IMR-90 (cell line): Measurements from ENCODE around the gene RMI1. TPM values are rescaled to one million over a fixed set of nuclear protein-coding genes. Genes with fewer than 3 reads are reported as not detected.

ENCODE experiments used
- ATAC-seq: fragments of 200-7000 bp; cut with Tn5 transposase; 2 replicates; pipeline ENCODE4 v1.9.1; 2020; ENCODE audit warnings: low read depth, mild to moderate bottlenecking, moderate library complexity
- BruUV-seq: library from RNA; stranded (reverse); fragments of 400-500 nt; replicated peaks from 2 replicates; lab custom pipeline; 2021; lab: Mats Ljungman, UMichigan
- CTCF ChIA-PET: fragments of 300-600 bp; formaldehyde crosslinking; extraction: SDS; loops from one replicate; lab custom pipeline; 2021; ENCODE audit warnings: antibody characterized with exemption; lab: Yijun Ruan, JAX
- POLR2A ChIA-PET: fragments of 300-600 bp; sonication (Branson Sonifier 250); formaldehyde crosslinking; loops from one replicate; lab custom pipeline; 2022; ENCODE audit warnings: antibody characterized with exemption; ENCODE audit not compliant: unreplicated experiment; lab: Charles Lee
- DNase-seq: peaks from one replicate; pipeline ENCODE4 v3.0.0; 2013
- H2AFZ ChIP-seq: replicated peaks from 2 replicates; pipeline ENCODE3; 2013; ENCODE audit warnings: low read length, mild to moderate bottlenecking; ENCODE audit not compliant: poor library complexity
- H2AK5ac ChIP-seq: 2 replicates; pipeline ENCODE4 v1.6.1; 2013; ENCODE audit warnings: low read depth, low read length, inconsistent platforms
- H2AK9ac ChIP-seq: replicated peaks from 2 replicates; pipeline ENCODE3; 2013; ENCODE audit warnings: mild to moderate bottlenecking, low read depth, low read length, moderate library complexity; ENCODE audit not compliant: poor library complexity
- H2BK120ac ChIP-seq: 2 replicates; pipeline ENCODE4 v1.6.1; 2013; ENCODE audit warnings: low read depth, low read length, inconsistent platforms
- H2BK15ac ChIP-seq: 3 replicates; pipeline ENCODE4 v1.6.1; 2013; ENCODE audit warnings: low read depth, low read length, inconsistent platforms
- H2BK20ac ChIP-seq: 2 replicates; pipeline ENCODE4 v1.6.1; 2013; ENCODE audit warnings: low read depth, mild to moderate bottlenecking, inconsistent platforms, low read length, moderate library complexity
- H2BK5ac ChIP-seq: 2 replicates; pipeline ENCODE4 v1.6.1; 2013; ENCODE audit warnings: mild to moderate bottlenecking, low read depth, low read length, inconsistent platforms; ENCODE audit not compliant: poor library complexity, severe bottlenecking
- H3K14ac ChIP-seq: replicated peaks from 2 replicates; pipeline ENCODE4 v1.6.1; 2013; ENCODE audit warnings: low read depth, low read length, inconsistent platforms
- H3K18ac ChIP-seq: 2 replicates; pipeline ENCODE4 v1.6.1; 2013; ENCODE audit warnings: low read depth, low read length, control low read depth
- H3K23ac ChIP-seq: 2 replicates; pipeline ENCODE4 v1.6.1; 2013; ENCODE audit warnings: low read depth, low read length, inconsistent platforms
- H3K27ac ChIP-seq: 2 replicates; pipeline ENCODE4 v1.5.1; 2013; ENCODE audit warnings: mild to moderate bottlenecking, control low read depth, low read length; ENCODE audit not compliant: insufficient read depth
- H3K27me3 ChIP-seq: 2 replicates; pipeline ENCODE4 v1.6.1; 2013; ENCODE audit warnings: low read length; ENCODE audit not compliant: control insufficient read depth, insufficient read depth
- H3K36me3 ChIP-seq: 2 replicates; pipeline ENCODE4 v1.6.1; 2013; ENCODE audit warnings: low read length, mixed read lengths; ENCODE audit not compliant: control insufficient read depth, insufficient read depth
- H3K4ac ChIP-seq: 2 replicates; pipeline ENCODE4 v1.6.1; 2013; ENCODE audit warnings: low read depth, low read length, inconsistent platforms
- H3K4me1 ChIP-seq: 2 replicates; pipeline ENCODE4 v1.6.1; 2013; ENCODE audit warnings: low read length, mixed read lengths; ENCODE audit not compliant: control insufficient read depth, insufficient read depth
- H3K4me2 ChIP-seq: 2 replicates; pipeline ENCODE4 v1.6.1; 2013; ENCODE audit warnings: low read depth, mild to moderate bottlenecking, control low read depth, low read length, moderate library complexity
- H3K4me3 ChIP-seq: 2 replicates; pipeline ENCODE4 v1.5.1; 2013; ENCODE audit warnings: low read depth, mild to moderate bottlenecking, control low read depth, low read length, moderate library complexity; ENCODE audit not compliant: insufficient read depth
- H3K56ac ChIP-seq: 2 replicates; pipeline ENCODE4 v1.6.1; 2013; ENCODE audit warnings: low read length, inconsistent platforms; ENCODE audit not compliant: insufficient read depth; ENCODE audit errors: extremely low read depth
- H3K79me1 ChIP-seq, 2 experiments: 2 replicates each; pipeline ENCODE4 v1.6.1; 2013; ENCODE audit warnings: low read length in 2 of 2, inconsistent platforms in 1 of 2, low read depth in 1 of 2
- H3K9ac ChIP-seq: 2 replicates; pipeline ENCODE4 v1.6.1; 2013; ENCODE audit warnings: low read depth, low read length, control low read depth
- H3K9me1 ChIP-seq: 2 replicates; pipeline ENCODE4 v1.6.1; 2013; ENCODE audit warnings: low read length, inconsistent platforms; ENCODE audit not compliant: insufficient read depth
- H3K9me3 ChIP-seq: 2 replicates; pipeline ENCODE4 v1.6.1; 2013; ENCODE audit warnings: low read length; ENCODE audit not compliant: control insufficient read depth, insufficient read depth
- H4K20me1 ChIP-seq: 2 replicates; pipeline ENCODE4 v1.6.1; 2013; ENCODE audit warnings: low read length, inconsistent platforms; ENCODE audit not compliant: insufficient read depth
- H4K5ac ChIP-seq: 2 replicates; pipeline ENCODE4 v1.6.1; 2013; ENCODE audit warnings: mild to moderate bottlenecking, low read depth, low read length, control low read depth
- H4K8ac ChIP-seq, 2 experiments: 2 replicates each; pipeline ENCODE4 v1.6.1; 2013; ENCODE audit warnings: low read depth in 2 of 2, low read length in 2 of 2, control low read depth in 1 of 2, inconsistent platforms in 1 of 2
- H4K91ac ChIP-seq: 2 replicates; pipeline ENCODE4 v1.6.1; 2013; ENCODE audit warnings: low read depth, low read length, inconsistent platforms; ENCODE audit not compliant: insufficient read depth
- BHLHE40 ChIP-seq: fragments of 150-350 bp; IDR thresholded peaks from 2 replicates; pipeline ENCODE4 v1.6.1; 2016; ENCODE audit warnings: mild to moderate bottlenecking, low read depth, low read length
- CEBPB ChIP-seq: IDR thresholded peaks from 2 replicates; pipeline ENCODE4 v1.6.1; 2012; ENCODE audit warnings: low read depth, low read length, improper control_type of control experiment
- CHD1 ChIP-seq: IDR thresholded peaks from 2 replicates; pipeline ENCODE4 v1.6.1; 2012; ENCODE audit warnings: low read depth, low read length, improper control_type of control experiment
- CTCF ChIP-seq: conservative IDR thresholded peaks from 2 replicates; pipeline ENCODE4 v1.5.1; 2012; ENCODE audit warnings: mild to moderate bottlenecking, low read depth, low read length, improper control_type of control experiment
- ELK1 ChIP-seq: fragments of 150-350 bp; IDR thresholded peaks from 2 replicates; pipeline ENCODE4 v1.6.1; 2016; ENCODE audit warnings: low read depth, mild to moderate bottlenecking, low read length, moderate library complexity, borderline replicate concordance
- FOS ChIP-seq: fragments of 150-350 bp; IDR thresholded peaks from 2 replicates; pipeline ENCODE4 v1.6.1; 2016; ENCODE audit warnings: low read depth, low read length
- MAFK ChIP-seq: IDR thresholded peaks from 2 replicates; pipeline ENCODE4 v1.6.1; 2012; ENCODE audit warnings: low read depth, low read length, improper control_type of control experiment
- MAZ ChIP-seq: IDR thresholded peaks from 2 replicates; pipeline ENCODE4 v1.6.1; 2012; ENCODE audit warnings: low read depth, mild to moderate bottlenecking, low read length, improper control_type of control experiment, moderate library complexity, borderline replicate concordance
- MXI1 ChIP-seq: IDR thresholded peaks from 2 replicates; pipeline ENCODE4 v1.6.1; 2012; ENCODE audit warnings: low read depth, mild to moderate bottlenecking, low read length, moderate library complexity, borderline replicate concordance
- NFE2L2 ChIP-seq: fragments of 150-350 bp; IDR thresholded peaks from 2 replicates; pipeline ENCODE4 v1.6.1; 2016; ENCODE audit warnings: low read depth, mild to moderate bottlenecking, low read length
- POLR2A ChIP-seq: IDR thresholded peaks from 2 replicates; pipeline ENCODE4 v1.6.1; 2012; ENCODE audit warnings: mild to moderate bottlenecking, low read depth, low read length
- RAD21 ChIP-seq: IDR thresholded peaks from 2 replicates; pipeline ENCODE4 v1.6.1; 2012; ENCODE audit warnings: low read length, improper control_type of control experiment
- RCOR1 ChIP-seq: IDR thresholded peaks from 2 replicates; pipeline ENCODE4 v1.6.1; 2012; ENCODE audit warnings: mild to moderate bottlenecking, low read length, improper control_type of control experiment; ENCODE audit not compliant: insufficient replicate concordance
- RFX5 ChIP-seq: IDR thresholded peaks from 2 replicates; pipeline ENCODE4 v1.8.0; 2012; ENCODE audit warnings: low read depth, mild to moderate bottlenecking, low read length, moderate library complexity
- SMC3 ChIP-seq: fragments of 150-350 bp; IDR thresholded peaks from 2 replicates; pipeline ENCODE4 v1.6.1; 2016; ENCODE audit warnings: low read depth, mild to moderate bottlenecking, antibody characterized with exemption, low read length, moderate library complexity
- USF2 ChIP-seq: fragments of 150-350 bp; IDR thresholded peaks from 2 replicates; pipeline ENCODE4 v1.6.1; 2017; ENCODE audit warnings: mild to moderate bottlenecking, antibody characterized with exemption, low read length, low read depth
- WGBS, 2 experiments: methylation state at CpG; one replicate each; pipeline versions ENCODE4 v1.1.5 to v1.1.7; 2013; ENCODE audit warnings: missing lambda C conversion rate in 2 of 2; ENCODE audit not compliant: insufficient read length in 1 of 2; ENCODE audit errors: extremely low coverage in 2 of 2; 5-methylcytosine and 5-hydroxymethylcytosine counted together
- dilution Hi-C: fragments of 300-500 bp; cut with HindIII; formaldehyde crosslinking; loops from one replicate; pipeline ENCODE4 v1.14.3; 2018; ENCODE audit warnings: low sequenced_read_pairs; ENCODE audit not compliant: unreplicated experiment
- in situ Hi-C: fragments of 300-500 bp; cut with MboI; formaldehyde crosslinking; loops from 3 replicates; pipeline ENCODE4 v1.14.3; 2019; ENCODE audit warnings: low sequenced_read_pairs, inconsistent platforms, mixed read lengths
- intact Hi-C: fragments of 100-400 bp; cut with micrococcal nuclease; formaldehyde crosslinking; loops from 2 replicates; pipeline ENCODE4 v1.10.0; 2022
- polyA plus RNA-seq, 3 experiments: library from polyadenylated mRNA; depleted of rRNA; stranded (reverse); fragments of >200 nt; gene quantifications; 2 replicates each; pipeline ENCODE4 v1.2.3, GENCODE V29; 2012; ENCODE audit warnings: low replicate concordance in 1 of 3
- total RNA-seq: library from RNA; depleted of rRNA; stranded (reverse); fragments of >200 nt; gene quantifications from 2 replicates; pipeline ENCODE4 v1.2.3, GENCODE V29; 2012

The RMI1 gene
- total and polyA plus RNA-seq, 2 of the 4 experiments (the other 2 are of a cell fraction): 4.4 to 6.8 TPM

GRCh38 chr9:83992407-83992806 lies 11.8 kb downstream of the RMI1 start:
- ATAC-seq (no peak; the same call in 1 of the 2 replicates), DNase-seq (peak; percentile 55)
- Histone ChIP-seq H3K27me3 (no peaks in the 10 kb centered on the region), H4K8ac (no peak overlapping the region), H4K20me1 (no peaks in the 10 kb centered on the region), H2AFZ (no peak overlapping the region), H3K4me2 (no peak overlapping the region), H2BK20ac (no peak overlapping the region), H3K14ac (no peak overlapping the region), H3K23ac (no peak overlapping the region), H2AK9ac (no peak overlapping the region), H3K36me3 (peaks cover 3% of the 10 kb centered on the region; the same call in 1 of the 2 replicates), H3K56ac (no peak overlapping the region), H4K91ac (no peak overlapping the region), H3K9me3 (no peaks in the 10 kb centered on the region), H3K4me3 (no peak overlapping the region), H3K9ac (no peak overlapping the region), H3K9me1 (no peaks in the 10 kb centered on the region), H3K27ac (no peak overlapping the region), H3K4me1 (no peaks in the 10 kb centered on the region; the same call in 1 of the 2 replicates), H2BK120ac (no peak overlapping the region), H2BK15ac (no peak overlapping the region), H3K79me1 (peaks cover 28 to 31% of the 10 kb centered on the region in 2 experiments), H3K4ac (no peak overlapping the region), H2BK5ac (no peak overlapping the region), H3K18ac (no peak overlapping the region), H4K5ac (no peak overlapping the region), H2AK5ac (no peak overlapping the region)
- CTCF ChIA-PET: interaction anchor here (0.6 to 1.0 kb wide), 3 partner anchors 39 to 271 kb away, joined by 4 to 6 read pairs (median 4); no protein-coding TSS in a partner anchor
- no CpG with 5 or more reads among the region's 1 CpG for WGBS, 2 experiments
- no peak for TF ChIP-seq MXI1
- no peak for TF ChIP-seq CHD1
- TF ChIP-seq CEBPB: no peak
- TF ChIP-seq RAD21: peak; percentile 33
- no peak for TF ChIP-seq MAFK
- no peak for TF ChIP-seq POLR2A
- no peak for TF ChIP-seq SMC3
- no peak for TF ChIP-seq RFX5
- TF ChIP-seq BHLHE40: peak; percentile 45; the same call in 1 of the 2 replicates
- TF ChIP-seq MAZ: no peak
- TF ChIP-seq USF2: no peak
- no peak for TF ChIP-seq FOS
- TF ChIP-seq RCOR1: no peak
- TF ChIP-seq NFE2L2: peak; percentile 26; the same call in 1 of the 2 replicates
- no peak for TF ChIP-seq ELK1
- peak; percentile 23; the same call in 1 of the 2 replicates for TF ChIP-seq CTCF
- POLR2A ChIA-PET: no interaction called here
- intact Hi-C loops: no loop called here
- in situ Hi-C loops: no loop called here
- BruUV-seq: no TSS peak
- dilution Hi-C loops: no loop called here
